NCI-H524 treated with DMSO at 0.1 percent for 48 hours (cell line): ENCODE data around the gene ACTG2.
"Not testable (repeated sequence)": the region's sequence is repeated elsewhere in the genome, so short reads cannot be mapped to it uniquely, and the experiment has no call there.

ENCODE experiments used
- DNase-seq: peaks from one replicate; lab custom pipeline; 2025; lab: John Stamatoyannopoulos, UW

ACTG2 gene

DNA sequence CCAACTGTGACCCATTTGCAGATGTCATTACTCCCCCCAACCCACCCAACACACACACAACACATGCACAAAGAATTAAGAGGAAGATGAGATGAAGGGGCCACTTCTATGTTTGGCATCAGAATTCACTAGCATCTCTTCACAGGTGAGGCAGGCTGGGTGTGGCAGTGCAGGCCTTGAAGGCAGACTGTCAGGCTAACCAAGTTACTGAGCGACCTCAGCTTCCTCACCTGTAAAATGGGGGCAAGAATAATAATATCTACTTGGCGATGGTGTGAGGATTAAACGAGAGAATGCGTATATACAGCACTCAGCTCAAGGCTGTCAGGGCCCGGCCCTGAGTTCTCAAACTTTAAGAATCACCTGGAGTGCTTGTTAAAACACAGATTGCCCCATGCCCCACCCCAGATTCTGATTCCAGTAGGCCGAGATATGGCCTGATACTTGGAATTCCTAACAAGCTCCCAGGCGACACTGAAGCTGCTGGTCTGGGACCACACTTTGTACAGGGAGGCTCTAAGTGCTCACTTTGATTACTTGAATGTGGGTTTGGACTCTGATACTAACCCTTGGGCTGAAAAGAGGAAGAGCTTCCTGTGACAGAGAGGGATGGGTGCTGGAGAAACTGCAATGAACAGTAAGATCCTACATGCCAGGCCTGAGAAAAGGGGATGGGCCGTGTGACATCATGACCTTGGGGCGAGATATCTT lies 1.1 kb downstream of the ACTG2 start:
- DNase-seq: no peak

DNA sequence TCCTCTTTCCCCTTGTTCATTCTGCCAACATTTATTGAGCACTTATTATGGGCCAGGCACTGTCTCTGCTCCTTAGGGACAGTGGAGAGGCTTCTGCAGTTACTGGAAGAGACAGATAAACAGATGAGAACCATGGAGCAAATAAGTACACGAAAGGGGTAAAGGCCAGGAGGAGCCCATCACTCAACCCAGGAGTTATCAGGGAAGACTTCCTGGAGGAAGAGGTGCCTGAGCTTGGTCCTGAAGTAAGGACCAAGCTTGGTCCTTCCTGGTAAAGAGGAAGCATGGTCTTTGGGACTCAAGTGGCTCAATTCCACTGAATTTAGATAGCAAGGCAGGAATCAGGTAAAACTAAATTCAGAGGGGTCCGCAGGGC lies 1.7 kb downstream of the ACTG2 start:
- no peak for DNase-seq

DNA sequence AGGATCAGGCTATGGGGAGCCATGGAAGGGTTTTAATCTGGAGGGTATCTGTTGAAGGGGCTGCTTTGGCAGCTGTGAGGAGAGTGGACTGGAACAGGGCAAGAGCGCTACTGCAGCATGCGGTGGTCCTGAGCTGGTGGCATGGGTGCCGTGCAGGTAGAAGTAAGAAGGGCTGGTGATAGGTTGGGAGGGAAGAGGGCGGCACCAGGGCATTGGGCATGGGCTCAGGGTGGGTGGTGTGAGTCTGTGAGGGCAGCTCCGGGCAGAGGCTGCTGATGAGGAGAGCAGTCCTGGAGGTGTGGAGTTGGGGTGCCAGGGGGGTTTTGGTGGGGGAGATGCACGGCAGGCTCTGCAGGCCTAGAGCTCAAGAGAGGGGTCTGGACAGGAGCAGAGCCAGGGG lies 2.1 kb downstream of the ACTG2 start:
- no peak for DNase-seq

DNA sequence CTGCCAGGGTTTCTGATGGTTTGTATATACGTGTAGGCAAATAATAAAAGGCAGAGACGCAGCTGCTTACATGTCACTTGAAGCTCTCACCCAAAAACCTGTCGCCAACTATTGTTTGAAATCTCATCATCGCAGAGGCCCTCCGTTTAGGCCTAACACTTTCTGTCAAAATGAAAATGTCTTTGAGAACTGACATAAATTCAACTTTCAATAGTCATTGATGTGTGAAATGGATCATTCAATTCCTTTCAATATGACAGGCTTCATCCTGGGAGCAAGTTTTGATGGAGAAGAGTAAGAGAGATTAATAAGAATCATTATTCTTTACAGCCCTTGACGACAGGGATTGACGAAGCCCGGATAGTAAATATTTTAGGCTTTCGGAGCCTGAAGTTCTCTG lies 2.7 kb downstream of the ACTG2 start:
- DNase-seq: no peak

DNA sequence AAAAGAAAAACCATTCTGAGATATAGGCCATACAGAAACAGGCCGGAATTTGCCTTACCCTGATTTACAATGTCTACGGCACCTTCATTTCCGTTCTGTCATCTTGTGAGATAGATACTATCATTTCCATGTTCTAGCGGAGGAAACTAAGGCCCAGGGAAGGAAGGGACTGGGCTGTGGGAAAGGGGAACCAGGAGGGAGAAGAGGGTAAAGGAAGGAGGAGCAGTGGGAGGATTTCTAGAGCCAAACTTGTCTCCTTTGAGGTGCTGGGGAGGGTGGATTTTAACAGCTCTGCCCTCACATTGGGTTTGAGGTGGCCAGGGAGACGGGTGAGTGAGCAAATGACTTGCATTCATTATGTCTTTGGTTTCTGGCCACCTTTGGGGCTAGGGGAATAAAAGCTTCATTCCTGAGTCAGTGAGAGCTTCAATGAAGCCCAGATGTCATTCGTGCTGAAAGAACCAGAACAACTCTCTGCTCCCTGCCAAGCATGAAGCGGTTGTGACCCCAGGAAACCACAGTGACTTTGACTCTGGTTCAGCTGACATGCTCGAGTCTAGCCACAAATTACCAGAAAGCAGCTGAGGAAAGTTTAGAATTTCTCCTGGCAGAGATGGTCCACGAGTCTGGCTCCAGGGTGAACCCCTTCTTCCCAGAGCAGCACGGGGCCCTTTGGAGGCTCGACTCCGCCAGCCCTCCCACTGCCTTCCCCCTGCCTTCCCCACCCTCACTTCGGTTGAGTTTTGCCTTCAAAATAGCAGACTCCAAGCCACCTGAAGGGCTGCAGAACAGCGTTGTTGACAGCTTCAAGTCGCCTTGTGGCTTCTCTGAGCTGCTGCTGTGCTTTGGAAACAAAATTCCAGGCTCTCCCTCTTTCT lies 3.8 kb downstream of the ACTG2 start:
- no peak for DNase-seq

DNA sequence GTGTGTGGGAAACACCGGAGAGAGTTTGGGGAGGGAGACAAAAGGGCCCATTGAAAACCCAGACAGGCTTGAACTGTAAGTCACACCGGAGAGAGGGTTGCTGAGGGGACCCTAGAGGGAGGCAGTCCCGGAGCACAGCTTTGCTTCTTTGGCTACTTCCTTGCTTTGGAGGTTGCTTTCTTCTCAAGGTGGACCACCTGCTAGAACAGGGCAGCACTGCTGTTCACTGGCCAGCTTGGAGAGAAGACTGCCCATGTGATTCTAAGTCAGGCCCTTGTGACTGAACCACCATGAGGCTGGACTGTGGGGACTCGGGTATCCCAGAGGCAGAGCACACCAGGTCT lies 4.4 kb downstream of the ACTG2 start:
- DNase-seq: no peak

DNA sequence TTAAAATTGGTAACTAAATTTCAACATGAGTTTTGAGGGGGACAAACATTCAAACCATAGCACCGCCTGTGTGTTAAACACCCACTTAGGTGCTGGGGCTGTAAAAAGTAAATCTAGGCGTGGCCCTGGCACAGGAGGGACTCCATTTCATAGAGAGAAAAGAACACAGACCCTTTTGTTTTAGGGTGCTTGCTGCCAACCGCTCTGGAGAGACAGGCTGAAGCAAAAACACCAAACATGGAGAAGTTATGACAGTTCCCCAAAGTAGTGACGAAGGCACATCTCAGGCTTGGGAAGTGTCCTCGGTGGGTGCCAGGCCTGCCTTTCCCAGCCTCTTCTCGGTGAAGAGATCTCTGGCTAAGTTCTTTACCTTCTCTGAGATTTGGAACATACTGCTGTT lies 5.1 kb downstream of the ACTG2 start:
- DNase-seq: no peak

DNA sequence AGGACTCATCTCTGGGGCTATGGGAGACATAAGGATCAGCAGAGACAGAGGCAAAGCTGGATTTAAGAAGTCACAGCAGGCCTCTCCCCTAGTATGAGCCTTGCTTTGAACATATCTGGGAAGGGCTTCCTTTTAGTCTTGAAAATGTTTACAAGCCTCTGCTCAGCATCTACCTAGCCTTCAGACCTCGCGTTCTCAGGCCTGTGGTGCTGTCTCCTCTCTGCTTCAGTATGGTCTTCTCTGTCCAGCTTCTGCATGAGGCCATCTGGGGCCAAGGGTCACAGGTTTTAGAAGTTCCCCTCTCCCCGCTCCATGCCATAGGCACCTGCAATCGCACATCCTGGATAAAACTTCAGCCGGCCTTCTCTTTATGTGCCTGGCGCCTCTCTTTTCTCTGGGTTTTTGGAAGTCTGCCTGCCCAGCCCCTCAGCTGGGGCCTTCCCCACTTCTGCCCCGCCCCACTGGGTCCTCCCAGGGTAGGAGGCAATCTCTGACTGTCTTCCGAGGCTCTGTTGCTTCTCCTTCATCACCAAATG lies 7.1 kb downstream of the ACTG2 start:
- DNase-seq: no peak

DNA sequence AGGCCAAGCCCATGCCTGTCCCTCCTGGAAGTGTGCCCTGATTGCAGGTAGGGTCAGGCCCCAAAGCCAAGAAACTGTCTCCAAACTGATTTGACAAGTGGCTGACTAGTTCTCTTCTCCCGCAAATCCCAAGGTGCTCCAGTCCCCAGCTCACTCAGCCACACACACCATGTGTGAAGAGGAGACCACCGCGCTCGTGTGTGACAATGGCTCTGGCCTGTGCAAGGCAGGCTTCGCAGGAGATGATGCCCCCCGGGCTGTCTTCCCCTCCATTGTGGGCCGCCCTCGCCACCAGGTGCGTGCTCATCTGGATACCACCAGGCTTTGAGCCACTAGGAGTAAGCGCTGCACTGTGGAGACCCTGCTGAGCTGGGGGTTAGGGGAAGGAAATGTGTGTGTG lies 8.3 kb downstream of the ACTG2 start:
- DNase-seq: no peak

DNA sequence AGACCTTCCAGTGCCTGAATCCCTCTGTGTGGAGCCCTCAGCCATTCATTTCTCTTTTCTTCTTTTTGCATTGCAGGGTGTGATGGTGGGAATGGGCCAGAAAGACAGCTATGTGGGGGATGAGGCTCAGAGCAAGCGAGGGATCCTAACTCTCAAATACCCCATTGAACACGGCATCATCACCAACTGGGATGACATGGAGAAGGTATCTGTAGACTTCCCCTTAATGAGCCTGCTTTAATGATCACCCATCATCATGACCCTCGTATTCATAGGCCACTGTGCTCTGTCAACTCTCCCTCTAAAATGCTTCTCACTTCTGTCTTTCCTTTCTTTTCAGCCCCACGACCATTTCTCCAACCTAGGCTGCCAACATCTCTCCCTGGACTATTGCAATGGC lies 9.5 kb downstream of the ACTG2 start:
- no peak for DNase-seq

DNA sequence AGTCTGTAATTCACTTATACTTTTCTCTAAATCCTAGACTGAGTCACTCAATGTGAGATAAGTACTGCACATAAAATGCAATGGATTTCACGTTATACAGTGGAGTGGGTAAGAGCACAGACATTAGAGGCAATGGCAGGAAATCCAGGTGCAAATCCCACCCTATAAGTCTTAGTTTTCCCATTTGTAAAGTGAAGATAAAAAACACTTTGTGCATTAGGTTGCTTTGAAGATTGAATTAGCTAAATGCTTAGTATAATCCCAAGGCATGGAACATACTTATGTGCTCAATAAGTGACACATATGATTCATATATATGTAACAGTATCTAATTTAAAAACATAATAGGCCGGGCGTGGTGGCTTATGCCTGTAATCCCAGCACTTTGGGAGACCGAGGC lies 10.5 kb downstream of the ACTG2 start:
- DNase-seq: no peak

DNA sequence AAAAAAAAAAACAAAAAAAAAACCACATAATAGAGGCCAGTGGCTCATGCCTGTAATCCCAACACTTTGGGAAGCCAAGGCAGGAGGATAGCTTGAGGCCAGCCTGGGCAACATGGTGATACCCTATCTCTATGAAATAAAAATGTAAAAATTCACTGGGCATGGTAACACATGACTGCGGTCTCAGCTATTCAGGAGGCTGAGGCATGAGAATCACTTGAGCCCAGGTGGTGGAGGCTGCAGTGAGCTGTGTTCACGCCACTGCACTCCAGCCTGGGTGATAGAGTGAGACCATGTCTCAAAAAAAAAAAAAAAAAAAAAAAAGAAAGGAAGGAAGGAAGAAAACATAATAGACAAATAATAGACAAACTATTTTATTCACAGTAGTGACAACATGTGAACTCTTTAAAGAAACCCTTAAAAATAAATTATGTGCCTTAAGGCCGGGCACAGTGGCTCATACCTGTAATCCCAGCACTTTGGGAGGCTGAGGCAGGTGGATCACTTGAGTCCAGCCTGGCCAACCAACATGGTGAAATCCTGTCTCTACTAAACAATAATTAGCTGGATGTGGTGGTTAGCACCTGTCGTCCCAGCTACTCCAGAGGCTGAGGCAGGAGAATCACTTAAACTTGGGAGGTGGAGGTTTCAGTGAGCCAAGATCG lies 11.3 kb downstream of the ACTG2 start:
- not testable (repeated sequence) for DNase-seq

DNA sequence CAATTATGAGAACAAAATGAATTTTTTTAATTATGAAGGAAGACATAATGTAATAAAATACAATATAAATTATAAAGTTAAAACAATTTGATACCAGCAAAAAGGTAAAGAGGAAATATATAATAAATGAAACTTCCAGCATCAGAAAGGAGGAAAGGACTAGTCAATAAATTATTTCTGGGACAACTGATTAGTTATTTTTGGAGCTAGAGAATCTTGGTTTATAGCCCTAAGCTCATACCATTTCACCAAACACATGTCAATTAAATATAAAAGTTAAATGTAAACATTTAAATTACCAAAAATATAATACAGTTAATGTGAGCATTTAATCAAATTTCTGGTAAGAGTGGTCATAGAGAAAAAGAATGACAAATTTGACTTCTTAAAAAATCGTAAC lies 12.1 kb downstream of the ACTG2 start:
- DNase-seq: no peak

DNA sequence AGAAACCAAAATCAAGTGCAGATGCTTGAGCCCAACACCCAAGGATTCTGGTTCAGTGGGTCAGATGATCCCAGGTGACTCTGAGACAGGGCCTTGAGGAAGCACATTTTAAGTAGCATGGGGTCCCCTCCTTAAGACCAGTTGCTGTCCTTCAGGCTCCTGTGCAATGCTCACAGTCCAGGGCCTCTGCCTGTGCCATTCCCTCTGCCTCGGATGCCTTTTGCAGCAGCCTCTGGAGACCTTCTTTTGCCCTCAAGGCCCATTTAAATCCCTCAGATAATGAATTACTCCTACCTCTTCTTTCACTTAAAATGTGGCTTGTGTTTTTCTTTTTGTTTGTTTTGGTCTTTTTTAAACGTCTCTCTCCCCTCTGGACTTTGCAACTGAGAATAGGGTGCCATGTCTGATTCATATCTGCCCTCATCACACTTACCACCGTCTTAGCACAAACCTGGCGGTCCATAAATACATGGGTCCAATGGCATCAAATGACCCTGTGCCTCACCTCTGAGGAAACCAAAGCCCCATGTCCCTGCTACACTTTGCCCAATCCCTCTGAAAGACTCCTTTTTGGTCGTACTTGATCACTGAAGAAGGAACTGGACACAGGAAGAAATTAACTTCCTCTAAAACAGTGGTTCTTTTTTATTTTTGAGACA lies 14.2 kb downstream of the ACTG2 start:
- no peak for DNase-seq

DNA sequence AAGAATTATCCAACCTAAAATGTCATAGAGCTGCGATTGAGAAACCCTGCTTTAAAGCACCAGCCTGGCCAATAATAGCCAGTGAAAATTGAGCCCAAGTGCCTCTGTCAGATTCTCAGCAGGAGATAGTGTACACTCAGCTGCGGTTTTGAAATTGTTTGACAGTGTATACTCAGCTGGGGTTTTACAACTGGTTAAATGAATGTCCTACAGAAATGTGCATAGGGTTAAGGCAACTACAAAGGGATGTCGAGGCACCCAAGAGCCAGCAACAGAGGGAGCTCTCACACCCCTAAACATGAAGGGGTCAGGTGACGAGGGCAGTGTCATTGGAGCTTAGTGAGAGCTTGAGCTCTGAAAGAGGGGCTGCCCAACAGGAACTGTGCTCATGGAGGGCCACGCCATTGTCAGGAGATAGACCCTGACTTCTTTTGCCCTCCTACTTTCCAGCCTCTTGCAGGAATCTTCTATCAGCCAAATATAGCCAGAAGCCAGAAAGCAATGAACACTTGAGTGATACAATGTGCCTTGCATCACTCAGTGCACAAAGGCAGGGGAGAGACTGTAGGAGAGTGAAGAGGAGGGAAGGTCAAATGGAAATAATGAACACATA lies 15.1 kb downstream of the ACTG2 start:
- DNase-seq: no peak

DNA sequence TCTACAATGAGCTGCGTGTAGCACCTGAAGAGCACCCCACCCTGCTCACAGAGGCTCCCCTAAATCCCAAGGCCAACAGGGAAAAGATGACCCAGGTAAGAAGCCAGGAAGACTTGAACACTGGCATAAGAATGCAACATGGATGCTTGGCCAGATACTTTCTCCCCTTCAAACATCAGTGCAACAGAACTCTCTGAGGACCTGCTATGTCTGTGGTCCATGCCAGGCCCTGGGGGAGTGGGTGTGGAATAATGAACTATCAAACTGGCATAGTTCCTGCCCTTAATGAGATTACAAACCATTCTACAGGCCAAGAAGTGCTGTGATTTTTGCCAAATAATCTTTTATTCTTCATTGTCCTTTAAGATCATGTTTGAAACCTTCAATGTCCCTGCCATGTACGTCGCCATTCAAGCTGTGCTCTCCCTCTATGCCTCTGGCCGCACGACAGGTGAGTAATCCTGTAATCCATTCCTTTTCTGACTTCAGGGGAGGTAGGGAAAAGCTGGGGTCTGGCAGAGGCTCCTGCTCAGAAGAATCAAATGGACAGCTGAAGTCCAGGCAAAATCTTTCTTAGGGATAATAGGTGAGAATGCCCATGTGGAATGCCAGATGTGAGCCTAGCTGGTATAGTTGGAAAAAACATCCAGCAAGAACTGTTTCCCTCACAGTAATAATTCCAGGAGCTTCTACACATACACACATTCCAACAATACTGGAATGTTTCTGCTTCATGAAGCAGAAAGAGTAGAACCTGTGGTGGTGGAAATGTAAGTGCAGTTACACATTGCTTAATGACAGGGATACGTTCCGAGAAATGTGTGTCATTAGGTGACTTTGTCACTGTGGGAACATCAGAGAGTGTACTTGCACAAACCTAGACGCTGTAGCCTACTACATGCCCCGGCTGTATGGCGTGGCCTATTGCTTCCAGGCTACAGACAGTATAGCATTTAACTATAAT lies 16.2 kb downstream of the ACTG2 start:
- DNase-seq: no peak

DNA sequence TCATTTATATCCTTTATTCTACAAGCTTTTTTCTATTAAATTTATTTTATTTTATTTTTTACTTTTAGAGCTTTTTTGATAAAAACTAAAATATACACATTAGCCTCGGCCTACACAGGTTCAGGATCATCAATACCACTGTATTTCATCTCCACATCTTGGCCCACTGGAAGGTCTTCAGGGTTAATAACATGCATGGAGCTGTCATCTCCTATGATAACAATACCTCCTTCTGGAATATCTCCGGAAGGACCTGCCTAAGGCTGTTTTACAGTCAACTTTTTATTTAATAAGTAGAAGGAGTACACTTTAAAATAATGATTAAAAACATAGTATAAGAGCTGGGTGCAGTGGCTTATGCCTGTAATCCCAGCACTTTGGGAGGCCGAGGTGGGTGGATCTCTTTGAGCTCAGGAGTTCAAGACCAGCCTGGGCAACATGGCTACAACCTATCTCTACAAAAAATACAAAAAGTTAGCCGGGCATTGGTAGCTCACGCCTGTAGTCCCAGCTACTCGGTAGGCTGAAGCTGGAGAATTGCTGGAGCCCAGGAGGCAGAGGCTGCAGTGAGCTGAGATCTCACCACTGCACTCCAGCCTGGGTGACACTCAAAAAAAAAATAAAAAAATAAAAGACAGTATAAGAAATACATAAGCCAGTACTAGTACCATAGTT lies 18.2 kb downstream of the ACTG2 start:
- no peak for DNase-seq

DNA sequence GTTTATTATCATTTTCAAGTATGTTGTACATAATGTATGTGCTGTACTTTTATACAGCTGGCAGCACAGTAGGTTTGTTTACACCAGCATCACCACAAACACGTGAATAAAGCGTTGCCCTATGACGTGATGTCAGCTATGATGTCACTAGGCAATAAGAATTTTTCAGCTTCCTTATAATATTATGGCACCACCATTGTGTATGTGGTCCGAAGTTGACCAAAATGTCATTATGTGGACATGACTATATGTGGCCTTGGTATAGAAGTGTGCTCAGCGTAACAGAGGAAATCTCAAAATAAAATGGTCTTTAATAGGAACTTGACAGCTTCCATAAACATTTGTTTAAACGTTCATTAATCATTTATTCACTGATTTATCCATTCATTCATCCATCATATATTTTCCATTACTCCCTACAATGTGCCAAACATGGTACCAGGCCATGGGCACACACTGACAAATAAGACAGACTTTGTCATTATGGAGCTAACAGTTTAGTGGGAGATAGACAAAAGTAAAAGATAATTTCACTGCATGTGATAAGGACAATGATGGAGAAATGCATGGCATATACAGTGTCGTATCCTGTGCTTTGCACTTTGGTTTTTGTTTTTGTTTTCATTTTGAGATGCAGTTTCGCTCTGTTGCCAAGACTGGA lies 18.9 kb downstream of the ACTG2 start:
- DNase-seq: no peak

DNA sequence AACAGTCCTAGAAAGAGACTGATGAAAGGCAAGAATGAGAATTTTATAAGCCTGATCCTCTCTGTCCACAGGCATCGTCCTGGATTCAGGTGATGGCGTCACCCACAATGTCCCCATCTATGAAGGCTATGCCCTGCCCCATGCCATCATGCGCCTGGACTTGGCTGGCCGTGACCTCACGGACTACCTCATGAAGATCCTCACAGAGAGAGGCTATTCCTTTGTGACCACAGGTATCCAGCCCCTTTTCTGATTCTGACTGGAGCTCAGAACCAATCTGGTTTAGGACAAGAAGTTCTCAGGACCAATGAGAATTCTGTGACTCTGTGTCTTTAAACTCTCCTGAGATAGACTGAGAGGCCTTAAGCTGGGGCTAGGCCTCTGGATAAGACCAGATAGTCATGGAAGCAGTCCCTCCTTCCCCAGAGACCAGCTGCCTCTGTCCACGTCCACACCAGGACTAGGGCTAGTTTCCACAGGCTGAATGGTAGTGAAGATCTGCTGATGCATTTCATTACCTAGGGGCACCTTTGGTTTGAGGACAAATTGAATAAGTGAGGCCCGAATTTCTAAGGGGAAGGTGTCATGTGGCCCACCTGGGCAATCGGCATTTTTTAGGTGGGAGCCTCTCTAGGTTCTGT lies 20.7 kb downstream of the ACTG2 start:
- no peak for DNase-seq
